ENCODE measurements around the gene NKAP.
A peak's percentile ranks its signal among the peaks of the same experiment; 100 is the strongest.
"Not testable (repeated sequence)": the region's sequence is repeated elsewhere in the genome, so short reads cannot be mapped to it uniquely, and the experiment has no call there.

NKAP gene

DNA sequence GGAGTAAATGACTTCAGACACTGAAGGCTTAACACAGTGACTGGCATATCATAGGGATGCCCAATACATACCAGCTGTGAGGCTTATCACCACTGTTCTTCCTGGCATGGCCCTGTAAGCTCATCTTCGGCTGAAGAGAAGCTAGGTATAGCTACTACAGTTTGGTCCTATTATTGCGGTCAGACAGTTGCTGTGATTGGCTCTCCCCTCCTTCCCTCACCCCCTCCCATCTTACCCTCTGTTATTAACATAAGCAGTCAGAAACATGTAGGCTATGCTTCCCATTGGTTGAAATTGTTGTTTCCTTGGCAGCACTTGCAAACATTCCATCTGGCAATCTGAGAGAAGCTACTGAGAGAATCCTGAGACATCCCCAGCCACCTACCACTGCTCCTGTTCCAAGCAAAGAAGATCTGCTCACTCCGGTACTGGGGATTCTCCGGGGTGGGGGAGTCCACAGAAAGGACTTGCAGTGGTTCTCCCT is 47.7 kb downstream of the NKAP start, which contains the start of gene AKAP14:
AKAP14 (plus strand) TSS at position 51 of the 484 bp plus-strand sequence. CDS start 7,331 bp downstream, outside the sequence.
- Histone ChIP-seq H3K27me3 (ENCODE audit: insufficient read depth, poor library complexity, severe bottlenecking) (no peaks in the 10 kb centered on the region), H3K27ac (replicated peaks) (no peak within 1 kb of the TSS), H3K4me3 (replicated peaks; ENCODE audit: insufficient read depth, low read length) (no peak within 1 kb of the TSS)
- no peak for DNase-seq (ENCODE audit: low read depth in 1 of 2, low spot score in 1 of 2)
- TF ChIP-seq GABPA (IDR thresholded peaks at IDR 0.05; ENCODE audit: low read depth) (no peak), POLR2AphosphoS5 (IDR thresholded peaks at IDR 0.05; ENCODE audit: low read depth) (no peak), SPI1 (IDR thresholded peaks at IDR 0.05; ENCODE audit: borderline replicate concordance, low read depth) (no peak)
- TF ChIP-seq, protein P1, sequence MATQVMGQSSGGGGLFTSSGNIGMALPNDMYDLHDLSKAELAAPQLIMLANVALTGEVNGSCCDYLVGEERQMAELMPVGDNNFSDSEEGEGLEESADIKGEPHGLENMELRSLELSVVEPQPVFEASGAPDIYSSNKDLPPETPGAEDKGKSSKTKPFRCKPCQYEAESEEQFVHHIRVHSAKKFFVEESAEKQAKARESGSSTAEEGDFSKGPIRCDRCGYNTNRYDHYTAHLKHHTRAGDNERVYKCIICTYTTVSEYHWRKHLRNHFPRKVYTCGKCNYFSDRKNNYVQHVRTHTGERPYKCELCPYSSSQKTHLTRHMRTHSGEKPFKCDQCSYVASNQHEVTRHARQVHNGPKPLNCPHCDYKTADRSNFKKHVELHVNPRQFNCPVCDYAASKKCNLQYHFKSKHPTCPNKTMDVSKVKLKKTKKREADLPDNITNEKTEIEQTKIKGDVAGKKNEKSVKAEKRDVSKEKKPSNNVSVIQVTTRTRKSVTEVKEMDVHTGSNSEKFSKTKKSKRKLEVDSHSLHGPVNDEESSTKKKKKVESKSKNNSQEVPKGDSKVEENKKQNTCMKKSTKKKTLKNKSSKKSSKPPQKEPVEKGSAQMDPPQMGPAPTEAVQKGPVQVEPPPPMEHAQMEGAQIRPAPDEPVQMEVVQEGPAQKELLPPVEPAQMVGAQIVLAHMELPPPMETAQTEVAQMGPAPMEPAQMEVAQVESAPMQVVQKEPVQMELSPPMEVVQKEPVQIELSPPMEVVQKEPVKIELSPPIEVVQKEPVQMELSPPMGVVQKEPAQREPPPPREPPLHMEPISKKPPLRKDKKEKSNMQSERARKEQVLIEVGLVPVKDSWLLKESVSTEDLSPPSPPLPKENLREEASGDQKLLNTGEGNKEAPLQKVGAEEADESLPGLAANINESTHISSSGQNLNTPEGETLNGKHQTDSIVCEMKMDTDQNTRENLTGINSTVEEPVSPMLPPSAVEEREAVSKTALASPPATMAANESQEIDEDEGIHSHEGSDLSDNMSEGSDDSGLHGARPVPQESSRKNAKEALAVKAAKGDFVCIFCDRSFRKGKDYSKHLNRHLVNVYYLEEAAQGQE (IDR thresholded peaks at IDR 0.05; ENCODE audit: insufficient replicate concordance, low read depth): no peak
- TF ChIP-seq, protein P2, sequence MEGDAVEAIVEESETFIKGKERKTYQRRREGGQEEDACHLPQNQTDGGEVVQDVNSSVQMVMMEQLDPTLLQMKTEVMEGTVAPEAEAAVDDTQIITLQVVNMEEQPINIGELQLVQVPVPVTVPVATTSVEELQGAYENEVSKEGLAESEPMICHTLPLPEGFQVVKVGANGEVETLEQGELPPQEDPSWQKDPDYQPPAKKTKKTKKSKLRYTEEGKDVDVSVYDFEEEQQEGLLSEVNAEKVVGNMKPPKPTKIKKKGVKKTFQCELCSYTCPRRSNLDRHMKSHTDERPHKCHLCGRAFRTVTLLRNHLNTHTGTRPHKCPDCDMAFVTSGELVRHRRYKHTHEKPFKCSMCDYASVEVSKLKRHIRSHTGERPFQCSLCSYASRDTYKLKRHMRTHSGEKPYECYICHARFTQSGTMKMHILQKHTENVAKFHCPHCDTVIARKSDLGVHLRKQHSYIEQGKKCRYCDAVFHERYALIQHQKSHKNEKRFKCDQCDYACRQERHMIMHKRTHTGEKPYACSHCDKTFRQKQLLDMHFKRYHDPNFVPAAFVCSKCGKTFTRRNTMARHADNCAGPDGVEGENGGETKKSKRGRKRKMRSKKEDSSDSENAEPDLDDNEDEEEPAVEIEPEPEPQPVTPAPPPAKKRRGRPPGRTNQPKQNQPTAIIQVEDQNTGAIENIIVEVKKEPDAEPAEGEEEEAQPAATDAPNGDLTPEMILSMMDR (IDR thresholded peaks at IDR 0.05; ENCODE audit: insufficient read depth, low read length): no peak

DNA sequence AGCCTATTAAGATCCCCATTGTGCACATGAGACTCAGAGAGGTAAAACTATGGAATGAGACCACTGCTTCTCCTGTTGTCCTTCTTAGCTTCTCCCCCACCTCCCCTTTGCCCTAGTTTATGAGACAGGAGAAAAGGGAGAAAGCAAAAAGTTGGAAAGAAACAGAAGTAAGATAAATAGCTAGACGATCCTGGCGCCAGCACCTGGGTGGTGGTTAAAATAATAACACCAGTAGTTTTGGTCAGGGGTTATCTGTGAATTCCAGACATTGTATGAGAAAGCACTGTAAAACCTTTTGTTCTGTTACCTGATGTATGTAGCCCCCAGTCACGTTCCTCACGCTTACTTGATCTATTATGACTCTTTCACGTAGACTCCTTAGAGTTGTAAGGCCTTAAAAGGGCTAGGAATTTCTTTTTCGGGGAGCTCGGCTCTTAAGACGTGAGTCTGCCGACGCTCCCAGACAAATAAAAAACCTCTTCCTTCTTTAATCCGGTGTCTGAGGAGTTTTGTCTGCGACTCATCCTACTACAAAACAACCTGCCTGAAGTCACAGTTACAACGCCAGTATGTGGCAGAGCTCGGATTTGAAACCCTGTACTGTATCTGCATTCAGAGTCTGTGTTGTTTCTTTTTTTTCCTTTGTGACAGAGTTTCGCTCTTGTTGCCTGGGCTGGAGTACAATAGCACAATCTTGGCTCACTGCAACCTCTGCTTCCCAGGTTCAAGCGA is 51.4 kb downstream of the NKAP start:
- H3K27me3 ChIP-seq (ENCODE audit: insufficient read depth, poor library complexity, severe bottlenecking); H3K27ac ChIP-seq (replicated peaks); DNase-seq (ENCODE audit: low read depth in 1 of 2, low spot score in 1 of 2); H3K4me3 ChIP-seq (replicated peaks; ENCODE audit: insufficient read depth, low read length): not testable (repeated sequence)

DNA sequence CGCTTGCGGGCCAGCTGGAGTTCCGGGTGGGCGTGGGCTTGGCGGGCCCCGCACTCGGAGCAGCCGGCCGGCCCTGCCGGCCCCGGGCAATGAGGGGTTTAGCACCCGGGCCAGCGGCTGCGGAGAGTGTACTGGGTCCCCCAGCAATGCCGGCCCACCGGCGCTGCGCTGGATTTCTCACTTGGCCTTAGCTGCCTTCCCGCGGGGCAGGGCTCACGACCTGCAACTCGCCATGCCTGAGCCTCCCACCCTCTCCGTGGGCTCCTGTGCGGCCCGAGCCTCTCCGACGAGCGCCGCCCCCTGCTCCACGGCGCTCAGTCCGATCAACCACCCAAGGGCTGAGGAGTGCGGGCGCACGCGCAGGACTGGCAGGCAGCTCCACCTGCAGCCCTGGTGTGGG is 52.9 kb downstream of the NKAP start:
- H3K27me3 ChIP-seq (ENCODE audit: insufficient read depth, poor library complexity, severe bottlenecking); DNase-seq (ENCODE audit: low read depth in 1 of 2, low spot score in 1 of 2); H3K4me3 ChIP-seq (replicated peaks; ENCODE audit: insufficient read depth, low read length); H3K27ac ChIP-seq (replicated peaks): not testable (repeated sequence)

DNA sequence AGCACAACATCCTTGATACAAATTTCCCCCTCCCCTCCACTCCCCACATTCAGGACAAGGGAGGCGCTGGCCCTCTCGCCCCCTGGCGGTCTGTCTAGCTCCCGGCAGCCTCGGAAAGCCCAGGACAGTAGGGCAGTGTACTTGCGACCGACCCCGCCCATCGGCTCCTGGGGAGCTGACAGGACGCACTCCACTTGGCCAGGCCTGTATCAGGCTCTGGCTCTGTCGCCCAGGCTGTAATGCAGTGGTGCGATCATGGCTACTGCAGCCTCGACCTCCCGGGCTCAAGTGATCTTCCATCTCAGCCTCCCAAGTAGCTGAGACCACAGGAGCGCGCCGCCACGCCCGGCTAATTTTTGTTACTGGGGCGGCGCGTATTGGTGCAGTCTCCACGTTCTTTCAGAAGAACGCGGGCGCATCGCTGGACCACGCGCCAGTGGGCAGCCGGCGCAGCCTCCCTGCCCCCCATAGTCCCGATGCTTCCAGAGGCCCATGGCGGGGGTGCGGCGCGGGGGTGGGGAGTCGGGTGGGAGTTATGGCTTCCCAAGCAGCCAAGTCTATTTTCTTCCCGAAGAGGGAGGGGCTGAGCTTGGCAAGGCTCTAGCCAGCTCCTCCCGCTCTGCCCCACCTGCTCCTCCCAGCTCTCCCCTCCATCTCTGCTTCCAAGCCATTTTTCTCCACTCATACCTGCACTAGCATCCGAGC is 55.7 kb downstream of the NKAP start:
- peak; percentile 17 to 60 for DNase-seq (ENCODE audit: low read depth in 1 of 2, low spot score in 1 of 2)
- Histone ChIP-seq H3K27ac (replicated peaks) (no peak overlapping the region), H3K27me3 (ENCODE audit: insufficient read depth, poor library complexity, severe bottlenecking) (no peaks in the 10 kb centered on the region), H3K4me3 (replicated peaks; ENCODE audit: insufficient read depth, low read length) (no peak overlapping the region)
- TF ChIP-seq, protein P2 (IDR thresholded peaks at IDR 0.05; ENCODE audit: insufficient read depth, low read length): no peak
- TF ChIP-seq, protein P1 (IDR thresholded peaks at IDR 0.05; ENCODE audit: insufficient replicate concordance, low read depth): no peak
- no peak for TF ChIP-seq SPI1 (IDR thresholded peaks at IDR 0.05; ENCODE audit: borderline replicate concordance, low read depth)
- no peak for TF ChIP-seq GABPA (IDR thresholded peaks at IDR 0.05; ENCODE audit: low read depth)
- TF ChIP-seq POLR2AphosphoS5 (IDR thresholded peaks at IDR 0.05; ENCODE audit: low read depth): no peak
